SK-N-SH (cell line): ENCODE data around the gene TBC1D19. TPM values are rescaled to one million over a fixed set of nuclear protein-coding genes. Genes with fewer than 3 reads are reported as not detected.
"Not testable (repeated sequence)": the region's sequence is repeated elsewhere in the genome, so short reads cannot be mapped to it uniquely, and the experiment has no call there.

Experiments used
- CTCF ChIA-PET: fragments of 300-600, 350-600 bp; formaldehyde crosslinking; extraction: SDS; loops from one replicate; lab custom pipeline; 2021; lab: Yijun Ruan, JAX
- POLR2A ChIA-PET: fragments of 350-600 bp; sonication (Branson Sonifier 250); formaldehyde crosslinking; extraction: SDS; loops from one replicate; lab custom pipeline; 2020; ENCODE audit warnings: antibody characterized with exemption, inconsistent platforms; lab: Yijun Ruan, JAX
- DNase-seq: peaks from one replicate; pipeline ENCODE4 v3.0.0; 2012
- H2AFZ ChIP-seq: fragments of 200-600 bp; sonication (generic); 2 replicates; pipeline ENCODE4 v1.8.1; 2016; ENCODE audit warnings: antibody characterized with exemption, mild to moderate bottlenecking, low read depth
- H3F3A ChIP-seq: fragments of 200-600 bp; sonication (generic); replicated peaks from 2 replicates; pipeline ENCODE3; 2016; ENCODE audit warnings: antibody characterized with exemption, mild to moderate bottlenecking; ENCODE audit not compliant: insufficient read depth
- H3K27ac ChIP-seq, 2 experiments: fragments of 200-500 bp in 1 of 2; fragments of 200-600 bp in 1 of 2; sonication (Bioruptor generic) in 1 of 2; sonication (generic), shearing (Covaris generic) in 1 of 2; 2 replicates each; pipeline versions ENCODE4 v1.5.1 to v1.6.1; 2014 to 2016; ENCODE audit warnings: low read depth in 2 of 2, inconsistent platforms in 1 of 2, low read length in 1 of 2, mild to moderate bottlenecking in 1 of 2, mixed read lengths in 1 of 2
- H3K27me3 ChIP-seq: fragments of 200-600 bp; sonication (generic), shearing (Covaris generic); 2 replicates; pipeline ENCODE4 v1.6.1; 2016; ENCODE audit warnings: mixed run types; ENCODE audit not compliant: insufficient read depth
- H3K36me3 ChIP-seq, 2 experiments: fragments of 200-500 bp in 1 of 2; fragments of 200-600 bp in 1 of 2; sonication (Bioruptor generic) in 1 of 2; sonication (generic) in 1 of 2; replicated peaks in 1 of 2; 2 replicates each; pipeline versions ENCODE3 to v1.5.1; 2014 to 2016; ENCODE audit warnings: low read length in 1 of 2, mild to moderate bottlenecking in 1 of 2; ENCODE audit not compliant: insufficient read depth in 2 of 2, control insufficient read depth in 1 of 2
- H3K4me1 ChIP-seq, 2 experiments: fragments of 200-500 bp in 1 of 2; fragments of 200-600 bp in 1 of 2; sonication (Bioruptor generic) in 1 of 2; sonication (generic), shearing (Covaris generic) in 1 of 2; 2 replicates each; pipeline versions ENCODE4 v1.5.1 to v1.6.1; 2014 to 2016; ENCODE audit warnings: low read depth in 1 of 2, low read length in 1 of 2, mixed run types in 1 of 2; ENCODE audit not compliant: insufficient read depth in 2 of 2, control insufficient read depth in 1 of 2
- H3K4me2 ChIP-seq: fragments of 200-600 bp; sonication (generic), shearing (Covaris generic); 2 replicates; pipeline ENCODE4 v1.6.1; 2017; ENCODE audit warnings: mixed run types
- H3K4me3 ChIP-seq, 2 experiments: fragments of 200-500 bp in 1 of 2; fragments of 200-600 bp in 1 of 2; sonication (Bioruptor generic) in 1 of 2; sonication (generic), shearing (Covaris generic) in 1 of 2; 2 replicates each; pipeline versions ENCODE4 v1.5.1 to v1.8.1; 2014 to 2016; ENCODE audit warnings: low read depth in 2 of 2, inconsistent platforms in 1 of 2, low read length in 1 of 2, mild to moderate bottlenecking in 1 of 2, mixed read lengths in 1 of 2, moderate library complexity in 1 of 2
- H3K79me2 ChIP-seq: fragments of 200-600 bp; sonication (generic); 2 replicates; pipeline ENCODE4 v1.8.1; 2017; ENCODE audit warnings: mild to moderate bottlenecking; ENCODE audit not compliant: insufficient read depth
- H3K9ac ChIP-seq: fragments of 200-600 bp; sonication (generic); 2 replicates; pipeline ENCODE4 v1.6.1; 2017; ENCODE audit warnings: mixed run types
- H3K9me2 ChIP-seq: fragments of 200-600 bp; sonication (generic); 2 replicates; pipeline ENCODE4 v1.6.1; 2017; ENCODE audit warnings: mixed run types
- H3K9me3 ChIP-seq: fragments of 200-600 bp; sonication (generic); 2 replicates; pipeline ENCODE4 v1.6.1; 2017; ENCODE audit warnings: mixed run types, mild to moderate bottlenecking, moderate library complexity
- H4K20me1 ChIP-seq: fragments of 200-600 bp; sonication (generic); 2 replicates; pipeline ENCODE4 v1.6.1; 2017; ENCODE audit warnings: mild to moderate bottlenecking, mixed run types; ENCODE audit not compliant: insufficient read depth
- CHD2 ChIP-seq: fragments of 150-350 bp; IDR thresholded peaks from 2 replicates; pipeline ENCODE4 v1.6.1; 2018; ENCODE audit warnings: low read length; ENCODE audit not compliant: partially characterized antibody
- ELF1 ChIP-seq: IDR thresholded peaks from 2 replicates; pipeline ENCODE4 v1.4.0; 2012
- FOXJ3 ChIP-seq: sonication (generic); formaldehyde crosslinking; IDR thresholded peaks from 2 replicates; pipeline ENCODE4 v1.5.1; 2020; ENCODE audit warnings: mild to moderate bottlenecking, missing genetic modification reagents
- JUND ChIP-seq: IDR thresholded peaks from 2 replicates; pipeline ENCODE4 v1.4.0; 2012
- MAX ChIP-seq: IDR thresholded peaks from 2 replicates; pipeline ENCODE4 v1.4.0; 2012; ENCODE audit warnings: low read depth
- MXI1 ChIP-seq: IDR thresholded peaks from 2 replicates; pipeline ENCODE4 v1.6.1; 2012; ENCODE audit warnings: mild to moderate bottlenecking, low read depth, low read length, improper control_type of control experiment
- PBX3 ChIP-seq: IDR thresholded peaks from 2 replicates; pipeline ENCODE4; 2012
- RAD21 ChIP-seq: IDR thresholded peaks from 2 replicates; pipeline ENCODE4 v1.6.1; 2012; ENCODE audit warnings: mild to moderate bottlenecking, low read length
- REST ChIP-seq: IDR thresholded peaks from 2 replicates; pipeline ENCODE4 v1.6.1; 2012; ENCODE audit warnings: mild to moderate bottlenecking, low read depth, low read length, moderate library complexity
- RFX5 ChIP-seq: IDR thresholded peaks from 2 replicates; pipeline ENCODE4 v1.6.1; 2012; ENCODE audit warnings: mild to moderate bottlenecking, improper control_type of control experiment, low read length
- SMC3 ChIP-seq: IDR thresholded peaks from 2 replicates; pipeline ENCODE4 v1.6.1; 2012; ENCODE audit warnings: low read depth, low read length, improper control_type of control experiment
- TAF1 ChIP-seq: IDR thresholded peaks from 2 replicates; pipeline ENCODE4 v1.6.1; 2012; ENCODE audit warnings: low read depth, mild to moderate bottlenecking, low read length, moderate library complexity, borderline replicate concordance
- TCF12 ChIP-seq: IDR thresholded peaks from 2 replicates; pipeline ENCODE4 v1.4.0; 2012
- TEAD4 ChIP-seq: IDR thresholded peaks from 2 replicates; pipeline ENCODE4 v1.4.0; 2012; ENCODE audit warnings: mild to moderate bottlenecking, borderline replicate concordance; ENCODE audit not compliant: insufficient read depth
- USF2 ChIP-seq: fragments of 150-350 bp; IDR thresholded peaks from 2 replicates; pipeline ENCODE4 v1.6.1; 2017; ENCODE audit warnings: antibody characterized with exemption, low read length, low read depth, borderline replicate concordance
- YY1 ChIP-seq: IDR thresholded peaks from 2 replicates; pipeline ENCODE4 v1.4.0; 2012; ENCODE audit warnings: low read depth, mild to moderate bottlenecking
- ZBTB33 ChIP-seq: IDR thresholded peaks from 2 replicates; pipeline ENCODE4 v1.4.0; 2012; ENCODE audit warnings: low read depth, borderline replicate concordance
- WGBS: methylation state at CpG from one replicate; pipeline ENCODE4 v1.1.6; 2017; ENCODE audit warnings: low lambda C conversion rate; 5-methylcytosine and 5-hydroxymethylcytosine counted together
- polyA plus RNA-seq, 3 experiments: library from polyadenylated mRNA; depleted of rRNA; stranded (reverse); fragments of >200 nt; gene quantifications; 2 replicates each; pipeline ENCODE4 v1.2.3, GENCODE V29; 2012

Gene TBC1D19
- polyA plus RNA-seq, 1 of the 3 experiments (the other 2 are of a cell fraction): 4.2 TPM

- TF ChIP-seq RFX5 (no peak), CHD2 (no peak), MAX (no peak), JUND (no peak), PBX3 (no peak), USF2 (no peak), SMC3 (no peak)
These were observed 40.9 kb upstream of the TBC1D19 start (continued) for GRCh38 chr4:26542991-26543390.

GRCh38 chr4:26544421-26544820 lies 39.5 kb upstream of the TBC1D19 start:
- Histone ChIP-seq H3K79me2 (no peaks in the 10 kb centered on the region), H3K9me3 (no peaks in the 10 kb centered on the region), H3K4me1 (no peaks in the 10 kb centered on the region), H3F3A (no peaks in the 10 kb centered on the region), H4K20me1 (no peaks in the 10 kb centered on the region), H2AFZ (no peak overlapping the region), H3K9me2 (no peaks in the 10 kb centered on the region), H3K9ac (no peak overlapping the region), H3K4me3 (no peak overlapping the region), H3K27ac (no peak overlapping the region), H3K27me3 (no peaks in the 10 kb centered on the region), H3K4me2 (no peak overlapping the region), H3K36me3 (no peaks in the 10 kb centered on the region)
- TF ChIP-seq MXI1 (no peak), MAX (no peak), RAD21 (no peak), RFX5 (no peak), REST (no peak), SMC3 (no peak), ZBTB33 (no peak), TCF12 (no peak), TAF1 (no peak), PBX3 (no peak), YY1 (no peak), TEAD4 (no peak), FOXJ3 (CRISPR knock-in tag) (no peak), ELF1 (no peak)
- 21% methylated on average over 2 of the region's 2 CpGs for WGBS
- CTCF ChIA-PET: no interaction called here
- DNase-seq: no peak
- POLR2A ChIA-PET: no interaction called here

- H3K9me2 ChIP-seq, DNase-seq, H3K9me3 ChIP-seq, H3K4me2 ChIP-seq, H3K27me3 ChIP-seq, H2AFZ ChIP-seq, H3K4me3 ChIP-seq, POLR2A ChIA-PET, H3F3A ChIP-seq, H3K4me1 ChIP-seq, H3K79me2 ChIP-seq, H3K9ac ChIP-seq, H4K20me1 ChIP-seq, H3K27ac ChIP-seq, H3K36me3 ChIP-seq, CTCF ChIA-PET: not testable (repeated sequence)
- 0% methylated on average over 1 of the region's 1 CpG for WGBS
These were observed 35.5 kb upstream of the TBC1D19 start for GRCh38 chr4:26548379-26548778.
